Hypothalamus (tissue), 51 donors: ENCODE measurements around the gene PODXL2.

ENCODE experiments used
- DNase-seq, 51 donors: peaks; one replicate each; lab custom pipeline; 2025; lab: John Stamatoyannopoulos, UW

Gene PODXL2

GRCh38 chr3:127717357-127718244 is 88.6 kb downstream of the PODXL2 start:
- peak in 2 of 51 donors; percentile 14 to 35 for DNase-seq

DNA sequence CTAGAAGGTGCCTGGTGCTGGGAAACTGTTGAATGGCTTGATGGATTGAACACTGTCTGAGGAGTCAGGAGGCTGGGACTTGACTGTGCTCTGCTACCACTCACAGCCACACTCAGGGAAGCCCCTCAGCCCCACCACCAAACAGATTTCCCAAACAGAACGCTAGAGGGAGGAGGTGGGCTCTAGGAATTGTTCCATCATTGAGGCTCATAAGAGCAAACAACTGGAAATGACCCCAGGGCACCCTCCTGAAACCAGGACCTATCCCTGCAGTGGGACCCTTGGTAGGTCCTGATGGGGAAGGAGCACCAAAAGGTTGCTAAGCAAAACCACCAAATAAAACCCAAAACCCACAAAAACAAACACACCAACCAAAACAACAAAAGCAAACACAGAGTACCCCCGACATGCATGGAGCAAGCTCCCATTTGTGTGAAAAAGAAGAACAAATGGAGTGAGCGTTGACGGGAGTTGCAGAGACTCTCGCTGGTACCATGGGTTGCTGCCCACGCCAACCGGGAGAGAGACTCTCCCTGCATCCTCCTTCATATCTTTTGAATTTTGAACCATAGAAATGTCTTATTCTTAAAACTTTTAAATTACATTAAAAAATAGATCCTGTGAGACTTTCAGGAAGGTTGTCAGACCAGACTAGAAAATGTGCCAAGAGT is 89.4 kb downstream of the PODXL2 start:
- no peak for DNase-seq

- DNase-seq: no peak
Measured at GRCh38 chr3:127718916-127719290, 89.9 kb downstream of the PODXL2 start.

DNA sequence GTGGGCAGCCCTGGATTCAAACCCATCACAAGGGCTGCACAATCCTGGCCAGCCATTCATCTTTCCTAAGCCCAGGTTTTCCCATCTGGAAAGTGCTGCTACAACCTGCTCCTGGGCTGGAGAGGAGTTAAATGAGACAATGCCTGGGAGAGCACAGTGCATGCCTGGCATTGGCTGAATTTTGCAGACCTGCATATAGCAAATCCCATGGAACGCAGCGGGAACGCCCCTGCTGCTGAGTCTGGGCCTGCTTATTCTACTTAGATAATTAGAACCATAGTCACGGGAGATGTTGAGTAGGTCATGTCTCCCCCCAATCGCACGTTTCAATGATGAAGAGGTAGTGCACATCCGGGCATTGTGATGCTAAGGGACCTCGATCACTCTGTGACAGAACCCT is 90.4 kb downstream of the PODXL2 start:
- DNase-seq: no peak

DNA sequence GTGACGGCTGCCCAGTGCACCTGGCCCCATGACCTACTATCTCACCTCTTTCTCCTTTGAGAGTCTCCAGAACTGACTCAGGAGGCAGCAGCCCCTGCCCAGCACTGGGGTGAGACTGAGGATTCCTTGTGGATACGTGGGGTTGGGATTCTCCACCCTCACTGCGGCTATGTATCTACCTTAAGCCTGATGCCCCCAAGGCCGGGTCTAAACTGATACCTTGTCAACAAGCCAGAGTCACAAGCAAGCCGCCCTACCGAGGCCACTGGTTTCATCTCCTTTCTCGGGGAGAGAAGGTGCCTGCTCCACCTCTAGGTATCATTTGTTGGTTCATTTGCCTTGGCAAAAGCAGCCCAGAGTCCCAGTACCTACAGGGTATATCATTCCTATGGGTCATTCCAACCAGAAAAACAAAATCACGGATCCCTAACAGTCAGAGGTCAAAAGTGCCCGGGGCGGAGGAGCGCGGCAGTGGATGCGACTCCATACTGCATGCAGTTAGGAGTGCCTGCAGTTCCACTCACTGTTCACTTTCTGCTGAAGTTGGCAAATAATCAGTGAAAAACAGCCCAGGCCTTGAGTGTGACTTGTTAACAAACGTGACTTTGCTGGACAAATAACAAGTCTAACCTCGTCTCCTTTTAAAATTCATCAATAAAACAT is 91.3 kb downstream of the PODXL2 start:
- no peak for DNase-seq

GRCh38 chr3:127720985-127721935 is 92.3 kb downstream of the PODXL2 start:
- DNase-seq: no peak

GRCh38 chr3:127722091-127722784 is 93.3 kb downstream of the PODXL2 start:
- DNase-seq: peak in 2 of 51 donors; percentile 20 to 37
